GM12892 (cell line): ENCODE measurements around the gene CIBAR2.
"Not testable (repeated sequence)": the region's sequence is repeated elsewhere in the genome, so short reads cannot be mapped to it uniquely, and the experiment has no call there.

Experiments used
- POLR2A ChIP-seq: IDR thresholded peaks from 2 replicates; pipeline ENCODE4 v1.6.1; 2011; ENCODE audit warnings: low read depth, low read length, control low read depth
- POLR2AphosphoS5 ChIP-seq: IDR thresholded peaks from 2 replicates; pipeline ENCODE4 v1.6.1; 2011; ENCODE audit warnings: low read depth, low read length, control low read depth
- TAF1 ChIP-seq: IDR thresholded peaks from 2 replicates; pipeline ENCODE4 v1.6.1; 2011; ENCODE audit warnings: low read depth, mild to moderate bottlenecking, control low read depth, low read length, borderline replicate concordance

DNA sequence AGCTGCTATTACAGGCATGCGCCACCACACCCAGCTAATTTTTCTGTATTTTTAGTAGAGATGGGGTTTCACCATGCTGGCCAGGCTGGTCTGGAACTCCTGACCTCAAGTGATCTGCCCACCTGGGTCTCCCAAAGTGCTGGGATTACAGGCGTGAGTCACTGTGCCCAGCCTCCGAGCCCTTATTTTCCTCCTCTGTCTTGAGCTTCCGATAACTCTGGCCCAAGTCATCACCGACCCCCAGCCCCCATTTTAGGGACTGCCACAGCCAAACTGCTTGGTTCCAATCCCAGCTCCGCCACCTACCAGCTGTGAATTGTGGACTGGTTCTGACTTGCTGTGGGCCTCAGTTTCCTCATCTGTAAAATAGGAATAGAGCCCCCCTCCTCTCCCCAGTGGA lies 11.2 kb upstream of the CIBAR2 start:
- TF ChIP-seq POLR2A, TAF1, POLR2AphosphoS5: not testable (repeated sequence)
